H1 (cell line): ENCODE data around the gene PLB1. TPM values are rescaled to one million over a fixed set of nuclear protein-coding genes. Genes with fewer than 3 reads are reported as not detected.

Source experiments
- CTCF ChIA-PET: fragments of 300-600 bp; sonication (Branson Sonifier 250); formaldehyde crosslinking; loops from one replicate; lab custom pipeline; 2021; ENCODE audit not compliant: partially characterized antibody; lab: Charles Lee
- POLR2A ChIA-PET: fragments of 300-600 bp; sonication (Branson Sonifier 250); formaldehyde crosslinking; loops from one replicate; lab custom pipeline; 2021; ENCODE audit warnings: inconsistent platforms; ENCODE audit not compliant: partially characterized antibody; lab: Charles Lee
- DNase-seq, 2 experiments: peaks; one replicate each; pipeline versions ENCODE4 v3.0.0 to v3.0.0-alpha.2; 2010 to 2022; ENCODE audit warnings: low spot score in 2 of 2, low read depth in 1 of 2, mixed read lengths in 1 of 2
- FAIRE-seq: peaks from 2 replicates; lab custom pipeline; 2011; peaks lifted over from hg19 to GRCh38; lab: Jason Lieb, UNC
- H2AFZ ChIP-seq: 2 replicates; pipeline ENCODE4 v1.8.1; 2012; ENCODE audit warnings: low read length, inconsistent platforms
- H2AK5ac ChIP-seq: 2 replicates; pipeline ENCODE4 v1.6.1; 2013; ENCODE audit warnings: low read depth, low read length
- H2BK120ac ChIP-seq: replicated peaks from 2 replicates; pipeline ENCODE3; 2013; ENCODE audit warnings: low read depth, low read length, inconsistent platforms
- H2BK12ac ChIP-seq: 2 replicates; pipeline ENCODE4 v1.6.1; 2013; ENCODE audit warnings: low read depth, low read length
- H2BK15ac ChIP-seq: 2 replicates; pipeline ENCODE4 v1.6.1; 2013; ENCODE audit warnings: low read length
- H2BK20ac ChIP-seq: 2 replicates; pipeline ENCODE4 v1.6.1; 2013; ENCODE audit warnings: low read length
- H2BK5ac ChIP-seq: 2 replicates; pipeline ENCODE4 v1.6.1; 2013; ENCODE audit warnings: low read depth, low read length
- H3K14ac ChIP-seq: 2 replicates; pipeline ENCODE4 v1.6.1; 2013; ENCODE audit warnings: inconsistent platforms; ENCODE audit not compliant: insufficient read length
- H3K18ac ChIP-seq: 2 replicates; pipeline ENCODE4 v1.6.1; 2013; ENCODE audit warnings: low read length; ENCODE audit errors: extremely low read depth
- H3K23ac ChIP-seq: 2 replicates; pipeline ENCODE4 v1.6.1; 2013; ENCODE audit warnings: inconsistent platforms; ENCODE audit not compliant: insufficient read length
- H3K23me2 ChIP-seq: 2 replicates; pipeline ENCODE4 v1.6.1; 2013; ENCODE audit warnings: low read depth, low read length
- H3K27ac ChIP-seq: 2 replicates; pipeline ENCODE4 v1.6.1; 2011; ENCODE audit warnings: low read depth, low read length, inconsistent platforms
- H3K27me3 ChIP-seq, 4 experiments: replicated peaks in 1 of 4; 1 replicate in 1 of 4; 2 replicates in 3 of 4; pipeline versions ENCODE4 v1.6.1 to v1.8.1; 2011 to 2013; ENCODE audit warnings: low read length in 3 of 4, mild to moderate bottlenecking in 3 of 4, inconsistent platforms in 2 of 4, mixed read lengths in 2 of 4, moderate library complexity in 1 of 4; ENCODE audit not compliant: control insufficient read depth in 3 of 4, insufficient read depth in 3 of 4; ENCODE audit errors: extremely low read depth in 1 of 4
- H3K36me3 ChIP-seq, 4 experiments: 2 replicates each; pipeline versions ENCODE4 v1.6.1 to v1.8.1; 2011 to 2013; ENCODE audit warnings: mild to moderate bottlenecking in 4 of 4, low read length in 3 of 4, moderate library complexity in 2 of 4, control low read depth in 1 of 4, inconsistent platforms in 1 of 4; ENCODE audit not compliant: insufficient read depth in 4 of 4, control insufficient read depth in 2 of 4
- H3K4ac ChIP-seq: replicated peaks from 2 replicates; pipeline ENCODE3; 2013; ENCODE audit warnings: low read length, low read depth, mixed read lengths, inconsistent platforms; ENCODE audit not compliant: insufficient read length
- H3K4me1 ChIP-seq, 4 experiments: replicated peaks in 1 of 4; 1 replicate in 1 of 4; 2 replicates in 3 of 4; pipeline versions ENCODE4 v1.6.1 to v1.8.1; 2011 to 2013; ENCODE audit warnings: low read length in 3 of 4, inconsistent platforms in 2 of 4, mixed read lengths in 1 of 4; ENCODE audit not compliant: insufficient read depth in 4 of 4, control insufficient read depth in 3 of 4
- H3K4me2 ChIP-seq, 2 experiments: 2 replicates each; pipeline versions ENCODE4 v1.6.1 to v1.8.1; 2011 to 2013; ENCODE audit warnings: low read depth in 2 of 2, low read length in 2 of 2, control low read depth in 1 of 2, inconsistent platforms in 1 of 2, mild to moderate bottlenecking in 1 of 2; ENCODE audit not compliant: insufficient read depth in 1 of 2
- H3K4me3 ChIP-seq, 4 experiments: fragments of 200-600, 300-600 bp in 1 of 4; sonication (generic), shearing (Covaris generic), sonication (Bioruptor Twin) in 1 of 4; 2 replicates each; pipeline versions ENCODE4 v1.5.1 to v1.8.1; 2011 to 2016; ENCODE audit warnings: low read length in 4 of 4, low read depth in 3 of 4, control low read depth in 2 of 4, inconsistent platforms in 2 of 4, mild to moderate bottlenecking in 2 of 4, mixed read lengths in 1 of 4, moderate library complexity in 1 of 4; ENCODE audit not compliant: insufficient read depth in 2 of 4; ENCODE audit errors: extremely low read depth in 1 of 4
- H3K56ac ChIP-seq: replicated peaks from 2 replicates; pipeline ENCODE3; 2013; ENCODE audit warnings: low read depth, mild to moderate bottlenecking, mixed read lengths, low read length, inconsistent platforms; ENCODE audit not compliant: insufficient read length
- H3K79me1 ChIP-seq: 2 replicates; pipeline ENCODE4 v1.6.1; 2013; ENCODE audit warnings: low read depth, low read length, control low read depth
- H3K79me2 ChIP-seq, 2 experiments: 2 replicates each; pipeline versions ENCODE4 v1.6.1 to v1.8.1; 2012 to 2013; ENCODE audit warnings: low read length in 2 of 2, mild to moderate bottlenecking in 2 of 2, inconsistent platforms in 1 of 2; ENCODE audit not compliant: insufficient read depth in 2 of 2, control insufficient read depth in 1 of 2
- H3K9ac ChIP-seq, 4 experiments: replicated peaks in 1 of 4; 1 replicate in 1 of 4; 2 replicates in 3 of 4; pipeline versions ENCODE4 v1.6.1 to v1.8.1; 2011 to 2013; ENCODE audit warnings: low read depth in 3 of 4, low read length in 3 of 4, control low read depth in 2 of 4, mild to moderate bottlenecking in 2 of 4, moderate library complexity in 2 of 4, inconsistent platforms in 1 of 4; ENCODE audit errors: extremely low read depth in 1 of 4
- H3K9me3 ChIP-seq, 2 experiments: 2 replicates each; pipeline versions ENCODE4 v1.6.1 to v1.8.1; 2012 to 2013; ENCODE audit warnings: mild to moderate bottlenecking in 2 of 2, moderate library complexity in 2 of 2, control low read depth in 1 of 2, inconsistent platforms in 1 of 2, low read depth in 1 of 2, low read length in 1 of 2, mixed read lengths in 1 of 2; ENCODE audit not compliant: insufficient read depth in 2 of 2
- H4K20me1 ChIP-seq, 2 experiments: replicated peaks in 1 of 2; 2 replicates each; pipeline versions ENCODE3 to v1.8.1; 2011 to 2013; ENCODE audit warnings: inconsistent platforms in 2 of 2, low read length in 2 of 2, mild to moderate bottlenecking in 1 of 2; ENCODE audit not compliant: insufficient read depth in 2 of 2, control insufficient read depth in 1 of 2
- H4K5ac ChIP-seq: 2 replicates; pipeline ENCODE4 v1.6.1; 2013; ENCODE audit warnings: low read length, low read depth, mixed read lengths, inconsistent platforms; ENCODE audit not compliant: insufficient read length
- H4K8ac ChIP-seq: 2 replicates; pipeline ENCODE4 v1.8.0; 2013; ENCODE audit warnings: mild to moderate bottlenecking, moderate library complexity, low read length, inconsistent platforms; ENCODE audit not compliant: insufficient read depth; ENCODE audit errors: extremely low read depth
- H4K91ac ChIP-seq: replicated peaks from 2 replicates; pipeline ENCODE3; 2013; ENCODE audit warnings: low read length, mixed read lengths, inconsistent platforms; ENCODE audit not compliant: insufficient read length
- CBX5 ChIP-seq: fragments of 300-800, 300-1000 bp; sonication (generic); IDR thresholded peaks from 2 replicates; pipeline ENCODE4 v1.7.1; 2016; ENCODE audit warnings: antibody characterized with exemption, low read length, low read depth
- CTCF ChIP-seq, 3 experiments: IDR thresholded peaks; 1 replicate in 2 of 3; 2 replicates in 1 of 3; pipeline versions ENCODE4 v1.5.1 to v1.6.1; 2011; ENCODE audit warnings: low read length in 3 of 3, mild to moderate bottlenecking in 3 of 3, inconsistent platforms in 2 of 3, low read depth in 1 of 3, moderate library complexity in 1 of 3; ENCODE audit not compliant: insufficient read depth in 1 of 3; ENCODE audit errors: control extremely low read depth in 1 of 3
- EGR1 ChIP-seq: IDR thresholded peaks from 2 replicates; pipeline ENCODE4 v1.6.1; 2011; ENCODE audit warnings: low read depth, low read length, borderline replicate concordance
- KDM1A ChIP-seq: fragments of 200-600, 300-600 bp; sonication (generic); IDR thresholded peaks from 2 replicates; pipeline ENCODE4 v1.7.1; 2016; ENCODE audit warnings: mild to moderate bottlenecking, low read length, borderline replicate concordance
- NRF1 ChIP-seq: IDR thresholded peaks from 2 replicates; pipeline ENCODE4 v1.6.1; 2011; ENCODE audit warnings: mild to moderate bottlenecking, low read depth, low read length, improper control_type of control experiment
- RAD21 ChIP-seq, 2 experiments: IDR thresholded peaks in 1 of 2; conservative IDR thresholded peaks in 1 of 2; 2 replicates each; pipeline ENCODE4 v1.6.1; 2011; ENCODE audit warnings: low read depth in 2 of 2, low read length in 2 of 2, improper control_type of control experiment in 1 of 2, inconsistent platforms in 1 of 2, mild to moderate bottlenecking in 1 of 2, moderate library complexity in 1 of 2
- RFX5 ChIP-seq: IDR thresholded peaks from 2 replicates; pipeline ENCODE4 v1.6.1; 2011; ENCODE audit warnings: low read depth, low read length, improper control_type of control experiment, borderline replicate concordance
- SP2 ChIP-seq: IDR thresholded peaks from 2 replicates; pipeline ENCODE4 v1.6.1; 2012; ENCODE audit warnings: mild to moderate bottlenecking, low read length, inconsistent platforms
- TBP ChIP-seq: IDR thresholded peaks from 2 replicates; pipeline ENCODE4 v1.6.1; 2011; ENCODE audit warnings: low read depth, low read length, improper control_type of control experiment
- WGBS, 2 experiments: shearing (Covaris generic) in 1 of 2; methylation state at CpG; one replicate each; pipeline versions ENCODE4 v1.1.6 to v1.1.7; 2013 to 2015; ENCODE audit warnings: low lambda C conversion rate in 2 of 2, mixed read lengths in 2 of 2, inconsistent platforms in 1 of 2, low coverage in 1 of 2, missing lambda C conversion rate in 1 of 2; ENCODE audit not compliant: insufficient replicate concordance in 2 of 2, insufficient coverage in 1 of 2, insufficient read length in 1 of 2; ENCODE audit errors: extremely low coverage in 1 of 2, missing lambda C conversion rate in 1 of 2; 5-methylcytosine and 5-hydroxymethylcytosine counted together
- polyA plus RNA-seq, 7 experiments: library from polyadenylated mRNA; depleted of rRNA in 3 of 7; stranded (reverse) in 5 of 7; unstranded in 2 of 7; fragments of >200 nt in 5 of 7; fragments of 200-250 nt in 2 of 7; gene quantifications; 1 replicate in 5 of 7; 2 replicates in 1 of 7; 4 replicates in 1 of 7; pipeline versions ENCODE4 v1.2.1 to v1.2.3, GENCODE V29; 2011 to 2013; ENCODE audit warnings: missing spikeins in 2 of 7, mixed read lengths in 2 of 7
- total RNA-seq: library from RNA; stranded (reverse); fragmentation: NEBNext Ultra II Directional; extraction: Animal tissue kit (Norgen Biotek cat#: 25700); gene quantifications from 2 replicates; pipeline ENCODE4 v1.2.1, GENCODE V29; 2021

Gene PLB1
- total and polyA plus RNA-seq, 2 of the 8 experiments (the other 6 are each of a cell fraction or from before 2014, with no cell fraction given): 0.20 to 0.36 TPM

DNA sequence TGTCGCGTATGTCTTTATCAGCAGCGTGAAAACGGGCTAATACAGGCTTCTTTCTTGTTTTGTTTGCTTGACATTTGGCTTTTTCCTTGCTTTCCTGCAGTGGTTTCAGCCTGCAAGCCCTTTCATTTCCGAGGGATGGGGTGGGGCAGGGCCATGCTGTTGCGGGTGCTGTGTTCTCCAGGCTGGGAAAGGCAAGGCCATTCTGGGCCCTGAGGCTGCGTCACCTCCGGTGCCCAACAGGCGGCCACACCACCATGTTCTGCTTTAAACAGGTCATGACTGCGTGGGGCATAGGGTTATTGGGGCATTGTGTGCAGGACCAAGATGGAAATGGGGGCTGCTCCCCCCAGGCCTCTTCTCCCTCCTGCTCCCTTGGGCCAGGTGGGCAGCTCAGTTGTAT is 38.6 kb upstream of the PLB1 start:
- Histone ChIP-seq H3K36me3 (no peaks in the 10 kb centered on the region), H4K20me1 (peaks cover 0 to 2% of the 10 kb centered on the region in 2 experiments), H4K5ac (no peak overlapping the region), H3K9ac (no peak overlapping the region), H3K23ac (no peak overlapping the region), H3K79me2 (no peaks in the 10 kb centered on the region), H4K8ac (no peak overlapping the region), H2BK5ac (no peak overlapping the region), H3K4me1 (no peaks in the 10 kb centered on the region), H3K4me2 (no peak overlapping the region), H2BK20ac (no peak overlapping the region), H3K27ac (no peak overlapping the region), H2AFZ (no peak overlapping the region), H3K18ac (no peak overlapping the region), H3K14ac (no peak overlapping the region), H3K23me2 (no peaks in the 10 kb centered on the region), H3K79me1 (no peaks in the 10 kb centered on the region), H3K4ac (no peak overlapping the region), H2BK15ac (no peak overlapping the region), H2BK120ac (no peak overlapping the region), H3K9me3 (no peaks in the 10 kb centered on the region), H2AK5ac (no peak overlapping the region), H2BK12ac (no peak overlapping the region), H4K91ac (no peak overlapping the region), H3K27me3 (no peaks in the 10 kb centered on the region), H3K4me3 (no peak overlapping the region), H3K56ac (no peak overlapping the region)
- no peak for FAIRE-seq
- DNase-seq: peak in 1 of 2 experiments; percentile 59
- TF ChIP-seq RFX5 (no peak), KDM1A (no peak), SP2 (no peak), CBX5 (no peak), RAD21 (IDR thresholded peaks at IDR 0.05 in 1 of 2, conservative IDR thresholded peaks at IDR 0.05 in 1 of 2; ENCODE audit: low read depth in 2 of 2, low read length in 2 of 2) (peak; percentile 35 to 42; a peak in 3 of 4 replicates), NRF1 (no peak), TBP (no peak), EGR1 (no peak), CTCF (IDR thresholded peaks at IDR 0.05; ENCODE audit: control extremely low read depth in 1 of 3, insufficient read depth in 1 of 3, low read depth in 1 of 3, low read length in 3 of 3) (peak; percentile 35 to 58 (median 49))
- ChIA-PET CTCF (no interaction called here), POLR2A (no interaction called here)
- 87% methylated on average over 9 of the region's 10 CpGs; no CpG with 5 or more reads in 1 of the 2 experiments for WGBS, 2 experiments
